A549 (cell line): ENCODE measurements around the gene RXRA. TPM values are rescaled to one million over a fixed set of nuclear protein-coding genes. Genes with fewer than 3 reads are reported as not detected.

Experiments used
- ATAC-seq, 2 experiments: fragments of 200-7000 bp in 1 of 2; fragments of >200 bp in 1 of 2; cut with Nextera tagmentation in 1 of 2; cut with Tn5 transposase in 1 of 2; 3 replicates each; pipeline versions ENCODE4 v1.8.0 to v1.9.1; 2018 to 2020; ENCODE audit warnings: mild to moderate bottlenecking in 1 of 2, moderate library complexity in 1 of 2
- CTCF ChIA-PET: fragments of 300-600 bp; sonication (Branson Sonifier 250); formaldehyde crosslinking; extraction: SDS; loops from one replicate; lab custom pipeline; 2021; ENCODE audit warnings: antibody characterized with exemption, inconsistent platforms; lab: Yijun Ruan, JAX
- POLR2A ChIA-PET: fragments of 350-600 bp; formaldehyde crosslinking; extraction: SDS; loops from one replicate; lab custom pipeline; 2021; ENCODE audit warnings: antibody characterized with exemption, inconsistent platforms; lab: Yijun Ruan, JAX
- DNase-seq, 2 experiments: peaks; one replicate each; pipeline versions ENCODE4 v3.0.0 to v3.0.0-alpha.2; 2011 to 2016; ENCODE audit warnings: low read depth in 1 of 2, low spot score in 1 of 2
- FAIRE-seq: peaks from 2 replicates; lab custom pipeline; 2011; peaks lifted over from hg19 to GRCh38; lab: Jason Lieb, UNC
- H3K27ac ChIP-seq, 2 experiments: fragments of >200 bp; sonication (Bioruptor Twin); formaldehyde crosslinking; 3 replicates each; pipeline ENCODE4 v1.5.1; 2016 to 2017
- H3K4me1 ChIP-seq: fragments of >200 bp; sonication (Bioruptor Twin); formaldehyde crosslinking; 3 replicates; pipeline ENCODE4 v1.6.1; 2016
- H3K4me2 ChIP-seq: fragments of >200 bp; sonication (Bioruptor Twin); formaldehyde crosslinking; 3 replicates; pipeline ENCODE4 v1.6.1; 2016
- H3K4me3 ChIP-seq: fragments of >200 bp; sonication (Bioruptor Twin); formaldehyde crosslinking; 3 replicates; pipeline ENCODE4 v1.5.1; 2016
- H3K9me3 ChIP-seq: fragments of >200 bp; sonication (Bioruptor Twin); formaldehyde crosslinking; 3 replicates; pipeline ENCODE4 v1.6.1; 2016
- CBX2 ChIP-seq: fragments of 200-600 bp; sonication (generic); IDR thresholded peaks from 2 replicates; pipeline ENCODE4 v1.6.1; 2016; ENCODE audit warnings: low read depth, mild to moderate bottlenecking, borderline replicate concordance
- CBX8 ChIP-seq: fragments of 200-600 bp; sonication (generic); IDR thresholded peaks from 2 replicates; pipeline ENCODE4 v1.6.1; 2016
- FOSL2 ChIP-seq, 2 experiments: fragments of 450-650 bp in 1 of 2; fragments of >200 bp in 1 of 2; sonication (Bioruptor Twin) in 1 of 2; formaldehyde crosslinking; IDR thresholded peaks; 2 replicates each; pipeline versions ENCODE4 v1.5.0 to v1.6.1; 2016 to 2020; ENCODE audit warnings: mild to moderate bottlenecking in 1 of 2, moderate library complexity in 1 of 2
- FOXS1 ChIP-seq: fragments of 250-450 bp; sonication (Bioruptor Pico); IDR thresholded peaks from 2 replicates; pipeline ENCODE4 v1.5.0; 2020; ENCODE audit warnings: mild to moderate bottlenecking, moderate library complexity
- HDAC2 ChIP-seq: fragments of 200-600 bp; sonication (generic); IDR thresholded peaks from 2 replicates; pipeline ENCODE4 v1.6.1; 2016
- HES2 ChIP-seq: fragments of >200 bp; sonication (Bioruptor Twin); formaldehyde crosslinking; IDR thresholded peaks from 2 replicates; pipeline ENCODE4 v1.6.1; 2016
- HEYL ChIP-seq: fragments of 250-450 bp; sonication (Bioruptor Pico); IDR thresholded peaks from 2 replicates; pipeline ENCODE4 v1.8.0; 2021; ENCODE audit warnings: mild to moderate bottlenecking, moderate library complexity
- HOXA7 ChIP-seq: fragments of 250-450 bp; sonication (Bioruptor Pico); IDR thresholded peaks from 2 replicates; pipeline ENCODE4 v1.5.0; 2020; ENCODE audit warnings: mild to moderate bottlenecking, moderate library complexity
- HOXB5 ChIP-seq: fragments of 250-450 bp; sonication (Bioruptor Pico); IDR thresholded peaks from 2 replicates; pipeline ENCODE4 v1.5.0; 2020; ENCODE audit warnings: mild to moderate bottlenecking, moderate library complexity
- KDM1A ChIP-seq: fragments of 200-600 bp; sonication (generic); IDR thresholded peaks from 2 replicates; pipeline ENCODE4 v1.6.1; 2016; ENCODE audit warnings: low read depth, mild to moderate bottlenecking
- MAFK ChIP-seq: fragments of 450-650 bp; IDR thresholded peaks from 2 replicates; pipeline ENCODE4 v1.6.1; 2014; ENCODE audit not compliant: partially characterized antibody
- MYC ChIP-seq: IDR thresholded peaks from 2 replicates; pipeline ENCODE4 v1.6.1; 2012; ENCODE audit warnings: mild to moderate bottlenecking, inconsistent platforms, low read length, improper control_type of control experiment, borderline replicate concordance
- POLR2A ChIP-seq: IDR thresholded peaks from 2 replicates; pipeline ENCODE4 v1.6.1; 2012; ENCODE audit warnings: mild to moderate bottlenecking, low read length
- POLR2AphosphoS2 ChIP-seq: conservative IDR thresholded peaks from 2 replicates; pipeline ENCODE4 v1.6.1; 2012; ENCODE audit warnings: low read length, improper control_type of control experiment, inconsistent platforms
- RCOR1 ChIP-seq: fragments of 150-350 bp; IDR thresholded peaks from 2 replicates; pipeline ENCODE4 v1.6.1; 2014; ENCODE audit warnings: antibody characterized with exemption, low read length, low read depth
- SREBF2 ChIP-seq: fragments of 450-650 bp; IDR thresholded peaks from 2 replicates; pipeline ENCODE4 v1.6.1; 2014; ENCODE audit warnings: mild to moderate bottlenecking, moderate library complexity
- USF2 ChIP-seq: fragments of 450-650 bp; IDR thresholded peaks from 2 replicates; pipeline ENCODE4 v1.6.1; 2014; ENCODE audit warnings: antibody characterized with exemption
- WGBS: methylation state at CpG from one replicate; pipeline ENCODE4 v1.1.6; 2017; ENCODE audit errors: missing lambda C conversion rate; 5-methylcytosine and 5-hydroxymethylcytosine counted together
- polyA plus RNA-seq, 4 experiments: library from polyadenylated mRNA; depleted of rRNA in 3 of 4; stranded (reverse); fragments of >200 nt; fragmentation: RNase III in 1 of 4; extraction: RNeasy Plus Mini Kit Qiagen cat#74134 plus additional on column Dnase treatment in 1 of 4; gene quantifications; 2 replicates in 3 of 4; 3 replicates in 1 of 4; pipeline ENCODE4 v1.2.3, GENCODE V29; 2011 to 2017
- TF ChIP-seq, protein P1 (sequence below): IDR thresholded peaks from 2 replicates; pipeline ENCODE4 v1.6.1; 2012

The RXRA gene
- polyA plus RNA-seq, 2 of the 4 experiments (the other 2 are of a cell fraction) = 6.6 to 23.9 TPM

DNA sequence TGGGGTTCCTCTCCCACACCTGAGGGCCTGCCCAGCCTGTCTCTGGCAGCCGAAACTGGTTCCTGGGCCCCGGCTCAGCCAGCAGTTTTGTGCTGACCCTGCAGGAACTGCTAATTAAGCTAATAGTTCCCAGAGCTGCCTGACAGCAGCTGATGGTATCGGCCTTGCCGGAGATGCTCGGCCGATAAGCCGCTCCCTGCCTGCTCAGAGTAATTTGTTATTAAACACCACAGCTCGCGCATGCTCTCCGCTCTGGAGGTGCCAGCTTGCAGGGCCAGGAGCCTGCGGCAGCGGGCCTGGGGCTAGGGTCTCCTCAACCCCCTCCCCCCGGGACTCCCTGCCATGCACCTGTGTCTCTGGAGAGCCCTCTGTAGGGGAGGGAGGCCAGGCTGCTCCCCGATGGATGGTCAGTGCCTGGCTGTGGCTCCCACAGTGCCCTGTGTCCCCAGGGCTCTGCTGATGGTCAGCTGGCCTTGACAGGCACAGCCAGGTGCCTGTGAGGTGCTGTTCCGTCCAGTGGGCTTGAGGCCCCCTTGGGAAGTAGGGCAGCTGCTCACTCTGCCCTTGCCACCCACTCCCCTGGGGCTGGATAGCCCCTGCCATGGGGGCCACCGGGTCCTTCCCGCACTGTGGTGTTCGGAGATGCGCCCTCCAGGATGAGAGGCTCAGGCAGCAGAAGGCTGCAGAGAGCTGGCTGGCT, 41.7 kb downstream of the RXRA start:
- CTCF ChIA-PET = interaction anchor here (0.7 to 2.8 kb wide), 6 partner anchors 13 to 197 kb away, joined by 3 to 10 read pairs (median 6); no protein-coding TSS in a partner anchor
- peak overlapping the region; percentile 25 to 90; a peak in 3 of 6 replicates for H3K27ac ChIP-seq
- FAIRE-seq (no peak), ATAC-seq (no peak), DNase-seq (no peak)
- peaks cover 50% of the 10 kb centered on the region for H3K4me1 ChIP-seq
- POLR2A ChIA-PET = no interaction called here
- no peak for TF ChIP-seq CBX8
- TF ChIP-seq KDM1A = no peak
- no peak for TF ChIP-seq FOXS1
- peak; percentile 57 for TF ChIP-seq MAFK
- TF ChIP-seq HOXB5 (CRISPR knock-in tag) = no peak
- H3K4me3 ChIP-seq = no peak overlapping the region
- WGBS = 91% methylated on average over 7 of the region's 19 CpGs
- no peaks in the 10 kb centered on the region for H3K9me3 ChIP-seq
- no peak overlapping the region for H3K4me2 ChIP-seq

GRCh38 chr9:134368571-134368970, 42.3 kb downstream of the RXRA start:
- H3K4me1 ChIP-seq = peaks cover 54% of the 10 kb centered on the region
- DNase-seq (no peak), ATAC-seq (no peak), FAIRE-seq (no peak)
- H3K9me3 ChIP-seq = no peaks in the 10 kb centered on the region
- CTCF ChIA-PET = no interaction called here
- H3K27ac ChIP-seq = peak overlapping the region in 1 of 2 experiments; percentile 90; a peak in 3 of 6 replicates
- POLR2A ChIA-PET = no interaction called here
- H3K4me2 ChIP-seq = no peak overlapping the region
- 97% methylated on average over 3 of the region's 3 CpGs for WGBS
- no peak overlapping the region for H3K4me3 ChIP-seq
- TF ChIP-seq HDAC2 (no peak), HOXB5 (CRISPR knock-in tag) (no peak), SREBF2 (no peak)
- TF ChIP-seq, protein P1, sequence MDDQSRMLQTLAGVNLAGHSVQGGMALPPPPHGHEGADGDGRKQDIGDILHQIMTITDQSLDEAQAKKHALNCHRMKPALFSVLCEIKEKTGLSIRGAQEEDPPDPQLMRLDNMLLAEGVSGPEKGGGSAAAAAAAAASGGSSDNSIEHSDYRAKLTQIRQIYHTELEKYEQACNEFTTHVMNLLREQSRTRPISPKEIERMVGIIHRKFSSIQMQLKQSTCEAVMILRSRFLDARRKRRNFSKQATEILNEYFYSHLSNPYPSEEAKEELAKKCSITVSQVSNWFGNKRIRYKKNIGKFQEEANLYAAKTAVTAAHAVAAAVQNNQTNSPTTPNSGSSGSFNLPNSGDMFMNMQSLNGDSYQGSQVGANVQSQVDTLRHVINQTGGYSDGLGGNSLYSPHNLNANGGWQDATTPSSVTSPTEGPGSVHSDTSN = no peak

GRCh38 chr9:134369416-134370212, 43.4 kb downstream of the RXRA start:
- 78% methylated on average over 15 of the region's 19 CpGs for WGBS
- FAIRE-seq (no peak), DNase-seq (no peak), ATAC-seq (no peak)
- ChIA-PET CTCF (interaction anchor here (1.4 to 1.8 kb wide), 2 partner anchors 11 to 74 kb away, joined by 4 to 6 read pairs; no protein-coding TSS in a partner anchor), POLR2A (interaction anchor here (0.7 kb wide), 1 partner anchor 9 kb away, joined by 3 read pairs; no protein-coding TSS in a partner anchor)
- Histone ChIP-seq H3K9me3 (no peaks in the 10 kb centered on the region), H3K27ac (peak overlapping the region in 1 of 2 experiments; percentile 63; a peak in 3 of 6 replicates), H3K4me2 (no peak overlapping the region), H3K4me3 (no peak overlapping the region), H3K4me1 (peaks cover 56% of the 10 kb centered on the region)
- no peak for TF ChIP-seq MYC
- TF ChIP-seq MAFK = no peak
- no peak for TF ChIP-seq CBX8
- no peak for TF ChIP-seq USF2
- TF ChIP-seq HOXA7 = no peak
- no peak for TF ChIP-seq RCOR1
- no peak for TF ChIP-seq POLR2AphosphoS2
- no peak for TF ChIP-seq CBX2
- TF ChIP-seq KDM1A = no peak
- TF ChIP-seq POLR2A = no peak
- TF ChIP-seq HES2 = no peak
- TF ChIP-seq HEYL (CRISPR knock-in tag) = no peak
- TF ChIP-seq FOXS1 = no peak
- TF ChIP-seq FOSL2 (IDR thresholded peaks at IDR 0.05) = no peak
- TF ChIP-seq FOSL2 (CRISPR knock-in tag; IDR thresholded peaks at IDR 0.05) = no peak
